Kidney (tissue), 14 donors: Measurements from ENCODE around the gene GPR87. TPM values are rescaled to one million over a fixed set of nuclear protein-coding genes. Genes with fewer than 3 reads are reported as not detected.
A peak's percentile ranks its signal among the peaks of the same experiment; 100 is the strongest.

ENCODE experiments used
- DNase-seq, 5 donors: peaks; one replicate each; pipeline ENCODE4 v3.0.0-alpha.2; 2013 to 2020
- FAIRE-seq: peaks from 2 replicates; lab custom pipeline; 2012; peaks lifted over from hg19 to GRCh38; lab: Jason Lieb, UNC
- H3K27ac ChIP-seq, 2 donors: one replicate each; pipeline ENCODE4 v1.7.0; 2013; ENCODE audit warnings: low read depth in 2 of 2, low read length in 2 of 2, inconsistent platforms in 1 of 2
- H3K27me3 ChIP-seq: one replicate; pipeline ENCODE4 v1.7.1; 2013; ENCODE audit warnings: low read length, inconsistent platforms; ENCODE audit not compliant: control insufficient read depth, insufficient read depth
- H3K36me3 ChIP-seq, 3 donors: one replicate each; pipeline versions ENCODE4 v1.7.0 to v1.7.1; 2013; ENCODE audit warnings: low read length in 3 of 3, control low read depth in 1 of 3, inconsistent platforms in 1 of 3; ENCODE audit not compliant: insufficient read depth in 3 of 3, control insufficient read depth in 2 of 3
- H3K4me1 ChIP-seq, 3 donors: one replicate each; pipeline versions ENCODE4 v1.7.0 to v1.7.1; 2013; ENCODE audit warnings: low read length in 3 of 3, inconsistent platforms in 1 of 3, low read depth in 1 of 3; ENCODE audit not compliant: control insufficient read depth in 2 of 3, insufficient read depth in 2 of 3
- H3K4me3 ChIP-seq, 3 donors: one replicate each; pipeline versions ENCODE4 v1.7.0 to v1.8.1; 2013; ENCODE audit warnings: low read length in 3 of 3, control low read depth in 1 of 3, inconsistent platforms in 1 of 3
- H3K9ac ChIP-seq, 3 donors: one replicate each; pipeline versions ENCODE4 v1.7.0 to v1.7.1; 2013; ENCODE audit warnings: low read length in 3 of 3, control low read depth in 1 of 3, inconsistent platforms in 1 of 3
- H3K9me3 ChIP-seq, 3 donors: one replicate each; pipeline versions ENCODE4 v1.7.0 to v1.7.1; 2013; ENCODE audit warnings: low read length in 3 of 3, control low read depth in 1 of 3, inconsistent platforms in 1 of 3; ENCODE audit not compliant: control insufficient read depth in 2 of 3, insufficient read depth in 1 of 3
- CTCF ChIP-seq: IDR thresholded peaks from 3 replicates; pipeline ENCODE4 v1.5.1; 2012; ENCODE audit warnings: mild to moderate bottlenecking, moderate library complexity, borderline replicate concordance; ENCODE audit not compliant: insufficient read depth; ENCODE audit errors: extremely low read depth
- intact Hi-C: fragments of 100-400 bp; cut with DNase I; formaldehyde crosslinking; loops from one replicate; pipeline ENCODE4 v1.11.1; 2022
- polyA plus RNA-seq: library from polyadenylated mRNA; stranded (reverse); fragments of 350-450 nt; fragmentation: Illumina TruSeq; extraction: RNeasy Lipid Tissue Mini Kit (QIAGEN cat#74804); gene quantifications from one replicate; pipeline ENCODE4 v1.2.3, GENCODE V29; 2014; ENCODE audit warnings: low read depth, low replicate concordance; ENCODE audit not compliant: insufficient read depth
- total RNA-seq: library from RNA; stranded (reverse); fragmentation: NEBNext Ultra II Directional; extraction: Animal tissue kit (Norgen Biotek cat#: 25700); gene quantifications from one replicate; pipeline ENCODE4 v1.2.1, GENCODE V29; 2021
- donor health status: control.
- donor health status: control.
- donor health status: control.
- donor health status: control.
- donor health status: control.
- donor health status: DM: yes; HTN: yes; CAD: no.
- donor health status: Normal renal cell carcinoma (clear cell type).

GPR87 gene
- total and polyA plus RNA-seq, 2 donors from 2014 or later = 0.72 TPM; not detected in 1

DNA sequence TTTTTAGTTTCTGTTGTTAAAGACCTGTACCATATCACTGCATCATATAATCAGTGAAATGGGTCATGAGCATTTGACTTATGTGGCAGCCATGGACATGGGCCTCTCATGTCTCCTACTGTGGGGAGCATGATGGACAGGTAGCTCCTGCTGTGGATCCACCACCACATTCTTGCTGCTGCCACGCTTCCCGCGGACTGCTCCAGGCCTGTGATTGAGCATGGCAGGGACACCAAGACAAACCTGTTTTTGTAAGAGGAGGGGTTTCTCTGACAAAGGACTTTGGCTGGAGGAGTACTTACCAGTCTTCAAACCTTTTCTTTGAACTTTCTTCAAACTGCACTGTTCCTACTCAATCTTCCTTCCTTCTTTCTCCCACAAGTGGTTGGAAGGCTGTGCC is 20.4 kb downstream of the GPR87 start:
- Histone ChIP-seq H3K9me3 (no peaks in the 10 kb centered on the region), H3K27ac (no peak overlapping the region), H3K27me3 (no peaks in the 10 kb centered on the region), H3K4me1 (no peaks in the 10 kb centered on the region), H3K9ac (no peak overlapping the region), H3K4me3 (no peak overlapping the region), H3K36me3 (no peaks in the 10 kb centered on the region)
- DNase-seq (no peak), FAIRE-seq (no peak)
- no peak for TF ChIP-seq CTCF
- intact Hi-C loops = no loop called here

DNA sequence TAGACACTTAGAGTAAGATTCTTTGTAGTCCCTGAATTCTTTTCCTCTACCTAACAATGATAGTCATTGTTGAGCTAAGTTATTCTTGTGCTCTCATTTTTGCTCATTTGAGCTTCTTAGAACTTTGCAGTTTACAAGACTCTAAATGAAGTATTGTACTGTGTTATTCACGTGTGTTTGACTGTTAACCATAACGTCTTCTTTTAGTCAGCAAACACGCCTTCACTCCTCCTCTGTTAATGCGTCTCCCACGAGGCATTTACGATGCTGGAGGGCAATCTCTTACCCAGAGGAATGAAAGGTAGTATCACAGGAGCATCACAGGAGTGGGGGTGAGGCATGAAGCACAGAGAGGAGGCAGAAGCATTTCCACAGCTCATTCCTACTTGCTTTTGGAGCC is 23.5 kb downstream of the GPR87 start:
- H3K27me3 ChIP-seq = no peaks in the 10 kb centered on the region
- no peaks in the 10 kb centered on the region for H3K4me1 ChIP-seq
- no peak overlapping the region for H3K4me3 ChIP-seq
- no peaks in the 10 kb centered on the region for H3K36me3 ChIP-seq
- no peaks in the 10 kb centered on the region for H3K9me3 ChIP-seq
- no peak for TF ChIP-seq CTCF
- H3K27ac ChIP-seq = no peak overlapping the region
- no peak overlapping the region for H3K9ac ChIP-seq
- DNase-seq (no peak), FAIRE-seq (no peak)
- intact Hi-C loops = no loop called here

- no peak overlapping the region for H3K4me3 ChIP-seq
- FAIRE-seq = no peak
- H3K27me3 ChIP-seq = no peaks in the 10 kb centered on the region
- no peak overlapping the region for H3K9ac ChIP-seq
- TF ChIP-seq CTCF = peak; percentile 19
- H3K4me1 ChIP-seq = no peaks in the 10 kb centered on the region
- no peak overlapping the region for H3K27ac ChIP-seq
- no peaks in the 10 kb centered on the region for H3K36me3 ChIP-seq
- intact Hi-C loops = no loop called here
- DNase-seq = peak in 1 of 5 donors; percentile 15
- no peaks in the 10 kb centered on the region for H3K9me3 ChIP-seq
Observed at GRCh38 chr3:151290673-151291072, 25.9 kb downstream of the GPR87 start.

DNA sequence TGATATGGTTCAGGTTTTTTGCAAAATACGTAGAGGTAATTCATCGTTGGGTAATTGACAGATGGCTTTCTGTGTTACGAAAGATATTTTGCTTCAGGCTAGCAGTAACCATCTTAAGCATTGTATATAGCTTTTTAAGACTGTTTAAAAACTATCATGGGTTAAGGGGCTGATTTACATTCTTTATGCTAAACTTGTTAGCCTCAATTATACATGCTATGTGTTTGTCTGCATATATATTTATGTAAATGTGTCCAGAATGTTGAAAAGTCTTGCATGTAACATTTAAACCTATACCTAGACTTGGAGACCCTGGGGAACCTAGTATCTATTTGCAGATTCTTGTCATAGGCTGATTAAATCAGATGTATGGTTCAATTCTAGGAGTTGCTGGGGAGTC is 27.2 kb downstream of the GPR87 start:
- Histone ChIP-seq H3K36me3 (no peaks in the 10 kb centered on the region), H3K4me1 (peaks cover 0 to under 1% (median 0%) of the 10 kb centered on the region in 3 donors), H3K9ac (no peak overlapping the region), H3K27ac (no peak overlapping the region), H3K27me3 (no peaks in the 10 kb centered on the region), H3K4me3 (no peak overlapping the region), H3K9me3 (no peaks in the 10 kb centered on the region)
- FAIRE-seq (no peak), DNase-seq (no peak)
- no peak for TF ChIP-seq CTCF
- intact Hi-C loops = no loop called here
